Esophagus muscularis mucosa (tissue), 4 donors: ENCODE results near the gene CAMK2A. TPM values are rescaled to one million over a fixed set of nuclear protein-coding genes. Genes with fewer than 3 reads are reported as not detected.

Experiments used
- DNase-seq: peaks from one replicate; pipeline ENCODE4 v3.0.0-alpha.2; 2017; ENCODE audit errors: extremely low spot score
- H3K27ac ChIP-seq, 4 donors: fragments of 200-600 bp; sonication (generic); replicated peaks in 1 of 4; 1 replicate in 3 of 4; 2 replicates in 1 of 4; pipeline ENCODE4 v1.5.1; 2016 to 2019; ENCODE audit warnings: mild to moderate bottlenecking in 1 of 4
- H3K27me3 ChIP-seq, 4 donors: fragments of 200-600 bp; sonication (generic); one replicate each; pipeline versions ENCODE4 v1.5.1 to v1.6.0; 2016 to 2019
- H3K36me3 ChIP-seq, 4 donors: fragments of 200-600 bp; sonication (generic); one replicate each; pipeline ENCODE4 v1.5.1; 2016 to 2019
- H3K4me1 ChIP-seq, 4 donors: fragments of 200-600 bp; sonication (generic); one replicate each; pipeline ENCODE4 v1.5.1; 2016 to 2019
- H3K4me3 ChIP-seq, 4 donors: fragments of 200-600 bp; sonication (generic); 1 replicate in 2 of 4; 2 replicates in 2 of 4; pipeline ENCODE4 v1.5.1; 2016 to 2019; ENCODE audit warnings: mild to moderate bottlenecking in 4 of 4, moderate library complexity in 1 of 4
- H3K9me3 ChIP-seq, 4 donors: fragments of 200-600 bp; sonication (generic); 1 replicate in 3 of 4; 2 replicates in 1 of 4; pipeline ENCODE4 v1.5.1; 2016 to 2019
- CTCF ChIP-seq, 3 experiments: fragments of 200-600 bp in 2 of 3; fragments of 450-650 bp in 1 of 3; sonication (generic) in 2 of 3; IDR thresholded peaks; one replicate each; pipeline ENCODE4 v1.5.1; 2017 to 2019; ENCODE audit warnings: antibody characterized with exemption in 3 of 3, mild to moderate bottlenecking in 2 of 3, moderate library complexity in 1 of 3
- EP300 ChIP-seq: sonication (generic); formaldehyde crosslinking; IDR thresholded peaks from one replicate; pipeline ENCODE4 v1.6.1; 2017; ENCODE audit warnings: antibody characterized with exemption
- POLR2A ChIP-seq: fragments of 450-650 bp; IDR thresholded peaks from one replicate; pipeline ENCODE4 v1.6.1; 2017; ENCODE audit warnings: antibody characterized with exemption, moderate library complexity, mild to moderate bottlenecking, low read depth
- POLR2AphosphoS5 ChIP-seq, 2 donors: sonication (generic); formaldehyde crosslinking; IDR thresholded peaks; one replicate each; pipeline ENCODE4 v1.6.1; 2017; ENCODE audit warnings: antibody characterized with exemption in 2 of 2
- WGBS: methylation state at CpG from one replicate; pipeline ENCODE4 v1.1.5; 2018; 5-methylcytosine and 5-hydroxymethylcytosine counted together
- intact Hi-C: fragments of 100-400 bp; cut with DNase I; formaldehyde crosslinking; loops from one replicate; pipeline ENCODE4 v1.15.1; 2023
- total RNA-seq, 4 donors: library from RNA; depleted of rRNA; stranded (reverse); fragments of >200 nt; gene quantifications; one replicate each; pipeline versions ENCODE4 v1.1.0 to v1.2.1, GENCODE V29; 2016

The CAMK2A gene
- total RNA-seq, 4 donors from 2014 or later, result 2.5 to 8.0 (median 3.8) TPM

GRCh38 chr5:150211156-150212030 is 78.2 kb downstream of the CAMK2A start:
- Histone ChIP-seq H3K36me3 (no peaks in the 10 kb centered on the region), H3K4me1 (peaks cover 0 to 5% (median 0%) of the 10 kb centered on the region in 4 donors), H3K4me3 (no peak overlapping the region), H3K9me3 (no peaks in the 10 kb centered on the region), H3K27ac (no peak overlapping the region), H3K27me3 (no peaks in the 10 kb centered on the region)
- intact Hi-C loops, result no loop called here
- WGBS, result 92% methylated on average over 15 of the region's 15 CpGs
- DNase-seq, result no peak
- TF ChIP-seq CTCF (IDR thresholded peaks at IDR 0.05) (no peak), EP300 (no peak), POLR2A (no peak), POLR2AphosphoS5 (IDR thresholded peaks at IDR 0.05) (no peak)

GRCh38 chr5:150210644-150211043 is 78.9 kb downstream of the CAMK2A start:
- TF ChIP-seq EP300, result no peak
- TF ChIP-seq CTCF (IDR thresholded peaks at IDR 0.05), result no peak
- no peak for TF ChIP-seq POLR2A
- no peak for TF ChIP-seq POLR2AphosphoS5 (IDR thresholded peaks at IDR 0.05)
- no peak for DNase-seq
- Histone ChIP-seq H3K4me3 (no peak overlapping the region), H3K27me3 (no peaks in the 10 kb centered on the region), H3K36me3 (no peaks in the 10 kb centered on the region), H3K27ac (no peak overlapping the region), H3K4me1 (peaks cover 0 to 5% (median 0%) of the 10 kb centered on the region in 4 donors), H3K9me3 (no peaks in the 10 kb centered on the region)
- WGBS, result 72% methylated on average over 6 of the region's 6 CpGs
- intact Hi-C loops, result no loop called here

- no peaks in the 10 kb centered on the region for H3K27me3 ChIP-seq
- TF ChIP-seq CTCF (IDR thresholded peaks at IDR 0.05), result no peak
- no peak for TF ChIP-seq EP300
- no peak for TF ChIP-seq POLR2A
- TF ChIP-seq POLR2AphosphoS5 (IDR thresholded peaks at IDR 0.05), result no peak
- intact Hi-C loops, result no loop called here
- no peak for DNase-seq
- H3K4me1 ChIP-seq, result peaks cover 0 to 1% (median 0%) of the 10 kb centered on the region in 4 donors
- H3K36me3 ChIP-seq, result no peaks in the 10 kb centered on the region
- H3K9me3 ChIP-seq, result no peaks in the 10 kb centered on the region
- WGBS, result 80% methylated on average over 18 of the region's 21 CpGs
- H3K27ac ChIP-seq, result no peak overlapping the region
- no peak overlapping the region for H3K4me3 ChIP-seq
These were observed 80.4 kb downstream of the CAMK2A start for GRCh38 chr5:150209099-150209635.

- 79% methylated on average over 19 of the region's 19 CpGs for WGBS
These were observed 81.1 kb downstream of the CAMK2A start for GRCh38 chr5:150208187-150209098.

More at GRCh38 chr5:150208187-150209098, 81.1 kb downstream of the CAMK2A start:
- H3K36me3 ChIP-seq, result no peaks in the 10 kb centered on the region
- TF ChIP-seq POLR2AphosphoS5 (IDR thresholded peaks at IDR 0.05) (no peak), CTCF (IDR thresholded peaks at IDR 0.05) (no peak), POLR2A (no peak), EP300 (no peak)
- H3K9me3 ChIP-seq, result no peaks in the 10 kb centered on the region
- no peak for DNase-seq
- no peaks in the 10 kb centered on the region for H3K27me3 ChIP-seq
- no peak overlapping the region for H3K27ac ChIP-seq
- intact Hi-C loops, result no loop called here
- no peaks in the 10 kb centered on the region for H3K4me1 ChIP-seq
- H3K4me3 ChIP-seq, result no peak overlapping the region
